ENCODE results near the gene ACOXL. TPM values are rescaled to one million over a fixed set of nuclear protein-coding genes. Genes with fewer than 3 reads are reported as not detected.

The ACOXL gene
- total RNA-seq, 1 donor from 2014 or later: under 0.01 TPM

DNA sequence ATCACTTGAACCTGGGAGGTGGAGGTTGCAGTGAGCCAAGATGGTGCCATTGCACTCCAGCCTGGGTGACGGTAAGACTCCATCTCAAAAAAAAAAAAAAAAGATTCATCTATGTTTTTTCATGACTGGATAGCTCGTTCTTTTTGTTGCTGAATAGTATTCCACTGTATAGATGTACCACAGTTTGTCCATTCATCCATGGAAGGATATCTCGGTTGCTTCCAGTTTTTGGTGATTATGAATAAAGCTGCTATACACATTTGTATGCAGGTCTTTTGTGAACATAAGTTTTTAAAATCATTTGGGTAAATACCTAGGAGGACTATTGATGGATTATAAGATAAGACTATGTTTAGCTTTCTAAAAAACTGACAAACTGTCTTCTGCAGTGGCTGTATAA is 90.8 kb downstream of the ACOXL start:
- DNase-seq (ENCODE audit: low read depth, low spot score): no peak

- no peak for DNase-seq (ENCODE audit: low read depth, low spot score)
Measured at GRCh38 chr2:110827511-110827910, 95.1 kb downstream of the ACOXL start.

DNA sequence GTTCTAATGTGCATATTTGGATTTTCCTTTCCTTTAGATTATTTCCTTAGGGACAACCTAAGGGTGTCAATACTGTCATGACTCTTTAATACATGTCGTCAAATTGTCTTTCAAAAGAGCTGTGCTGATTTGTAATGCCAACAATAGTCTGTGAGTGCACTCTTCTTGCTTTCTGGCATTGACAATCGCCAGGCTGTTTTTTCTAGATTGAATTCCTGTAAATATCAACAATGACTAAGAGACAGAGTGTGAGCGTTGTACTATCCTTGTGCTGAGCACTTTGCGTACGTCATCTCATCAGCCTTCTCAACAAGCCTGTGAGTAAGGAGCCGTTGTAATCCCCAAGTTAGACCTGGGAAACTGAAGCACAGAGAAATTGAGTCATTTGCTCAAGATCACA is 96.0 kb downstream of the ACOXL start:
- DNase-seq (ENCODE audit: low read depth, low spot score): no peak

- DNase-seq (ENCODE audit: low read depth, low spot score): no peak
Measured at GRCh38 chr2:110829413-110830146, 97.2 kb downstream of the ACOXL start.

GRCh38 chr2:110832740-110833139 is 100.4 kb downstream of the ACOXL start:
- DNase-seq (ENCODE audit: low read depth, low spot score): no peak

- DNase-seq (ENCODE audit: low read depth, low spot score): no peak
Measured at GRCh38 chr2:110834134-110834827, 101.9 kb downstream of the ACOXL start.

GRCh38 chr2:110836671-110837070 is 104.3 kb downstream of the ACOXL start:
- DNase-seq (ENCODE audit: low read depth, low spot score): no peak

- DNase-seq (ENCODE audit: low read depth, low spot score): no peak
Measured at GRCh38 chr2:110837446-110838409, 105.4 kb downstream of the ACOXL start.

- DNase-seq (ENCODE audit: low read depth, low spot score): no peak
Measured at GRCh38 chr2:110838657-110839384, 106.4 kb downstream of the ACOXL start.

- no peak for DNase-seq (ENCODE audit: low read depth, low spot score)
Measured at GRCh38 chr2:110840508-110840907, 108.1 kb downstream of the ACOXL start.

GRCh38 chr2:110842048-110842447 is 109.7 kb downstream of the ACOXL start:
- no peak for DNase-seq (ENCODE audit: low read depth, low spot score)

DNA sequence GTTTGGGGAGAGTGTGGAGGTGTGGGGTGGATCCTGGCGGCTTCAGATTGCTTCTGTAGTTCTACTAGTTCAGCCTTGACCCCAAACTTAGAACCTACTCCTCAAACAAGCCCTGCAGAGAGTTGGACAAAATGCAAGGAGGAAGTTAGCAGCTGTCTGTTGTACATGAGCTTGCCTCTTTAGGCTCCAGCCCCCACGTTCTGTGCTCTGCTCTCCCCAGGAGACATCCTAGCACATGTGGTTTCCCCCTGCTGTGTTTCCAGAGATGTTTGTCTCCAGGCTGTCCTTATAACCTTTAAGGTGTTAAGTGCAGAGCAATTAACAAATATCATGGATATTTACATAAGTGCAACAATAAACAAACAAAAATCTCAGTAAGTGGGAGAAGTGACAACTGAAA is 111.1 kb downstream of the ACOXL start:
- DNase-seq (ENCODE audit: low read depth, low spot score): no peak

- no peak for DNase-seq (ENCODE audit: low read depth, low spot score)
Measured at GRCh38 chr2:110843959-110844510, 111.7 kb downstream of the ACOXL start.

- DNase-seq (ENCODE audit: low read depth, low spot score): no peak
Measured at GRCh38 chr2:110847651-110848050, 115.3 kb downstream of the ACOXL start.

DNA sequence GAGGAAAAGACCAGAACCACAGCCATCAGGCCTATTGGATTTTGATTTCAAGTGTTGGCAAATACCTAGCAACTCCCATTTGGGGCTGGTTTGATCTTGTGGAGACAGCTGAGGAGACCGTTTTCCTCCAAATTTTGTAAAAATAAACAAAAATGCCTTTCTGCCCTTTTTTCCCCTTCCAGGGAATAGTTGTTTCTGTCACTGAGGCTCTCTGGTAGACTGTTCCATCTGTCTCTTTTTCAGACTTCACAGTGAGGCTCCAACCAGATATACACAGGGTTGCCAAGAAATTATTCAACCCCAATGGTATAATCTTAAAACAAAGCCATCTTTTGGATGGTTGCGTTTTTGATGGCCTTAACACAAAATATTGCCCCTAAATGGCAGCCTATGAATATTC is 115.7 kb downstream of the ACOXL start:
- DNase-seq (ENCODE audit: low read depth, low spot score): no peak

DNA sequence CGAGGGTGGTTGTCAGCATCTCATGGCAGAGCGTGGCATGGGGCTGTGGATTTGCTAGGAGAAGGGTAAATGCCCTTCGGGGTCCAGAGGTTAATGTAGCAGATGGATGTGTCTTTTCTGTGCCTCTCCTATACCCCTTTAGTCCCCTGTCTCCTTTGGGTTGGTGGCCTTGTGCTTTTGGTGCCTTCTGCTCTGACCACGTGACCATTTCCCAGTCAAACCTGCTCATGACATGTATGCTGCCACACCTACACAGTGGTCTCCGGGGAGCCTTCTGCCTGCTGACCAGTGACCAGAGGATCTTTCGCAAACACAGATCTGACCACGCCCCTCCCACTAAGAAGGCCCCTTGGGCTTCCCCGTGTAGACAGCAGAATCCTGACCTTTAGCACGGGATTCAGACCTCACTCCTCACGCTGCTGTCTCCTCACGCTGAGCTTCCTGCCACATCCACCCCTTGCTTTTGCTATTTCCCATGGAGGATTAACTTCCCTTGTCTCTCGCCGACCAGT is 116.2 kb downstream of the ACOXL start:
- no peak for DNase-seq (ENCODE audit: low read depth, low spot score)

- no peak for DNase-seq (ENCODE audit: low read depth, low spot score)
Measured at GRCh38 chr2:110851531-110851930, 119.2 kb downstream of the ACOXL start.

DNA sequence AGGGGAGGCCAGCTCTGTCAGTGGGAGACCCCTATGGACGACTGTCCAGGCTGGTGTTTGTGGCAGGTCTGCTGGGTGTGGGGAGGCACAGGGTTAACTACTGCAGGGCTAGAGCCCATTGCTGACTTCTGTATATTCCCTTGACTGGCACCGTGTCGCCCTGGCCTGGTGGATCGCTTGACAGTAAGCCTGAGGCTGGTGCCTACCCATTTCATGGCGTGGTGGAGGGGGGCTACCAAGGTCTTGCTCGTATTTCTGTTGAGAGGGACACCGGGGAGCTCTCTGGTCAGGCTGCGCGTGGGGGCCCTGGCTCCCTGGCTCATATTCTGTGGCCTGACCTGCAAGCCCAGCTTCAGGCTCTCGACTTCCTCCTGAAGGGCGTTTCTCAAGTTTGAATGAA is 119.7 kb downstream of the ACOXL start:
- DNase-seq (ENCODE audit: low read depth, low spot score): no peak

GRCh38 chr2:110852541-110853263 is 120.3 kb downstream of the ACOXL start:
- no peak for DNase-seq (ENCODE audit: low read depth, low spot score)

DNA sequence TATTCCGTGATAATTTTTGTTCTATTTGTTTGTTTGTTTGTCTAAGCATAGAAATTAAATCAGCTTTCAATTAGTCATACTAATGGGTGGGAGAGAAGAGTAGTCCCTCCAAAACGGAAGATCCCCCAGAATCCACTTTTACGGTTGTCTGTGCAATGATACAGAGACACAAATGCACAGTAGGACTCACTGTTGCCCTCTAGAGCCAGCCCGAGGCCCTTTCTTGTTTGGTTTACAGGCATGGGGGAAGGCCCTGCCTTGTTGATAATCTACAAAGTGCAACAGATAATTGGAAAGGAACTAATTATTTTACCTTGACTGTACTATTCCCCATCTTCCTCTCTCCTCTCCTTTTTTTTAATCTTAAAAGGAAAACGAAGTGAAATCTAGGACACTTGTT is 121.1 kb downstream of the ACOXL start:
- no peak for DNase-seq (ENCODE audit: low read depth, low spot score)
